Activated CD4-positive, alpha-beta memory T cell treated with anti-CD3 and anti-CD28 coated beads, Interleukin-2, amount 10 ng/mL, durations not matched to agents 7 days and 5 days (primary cell): ENCODE results near the gene DDIAS. TPM values are rescaled to one million over a fixed set of nuclear protein-coding genes. Genes with fewer than 3 reads are reported as not detected.

Experiments used
- CTCF ChIA-PET: fragments of 350-600 bp; sonication (Branson Sonifier 250); formaldehyde crosslinking; loops from one replicate; lab custom pipeline; 2021; ENCODE audit warnings: antibody characterized with exemption, inconsistent platforms; lab: Charles Lee
- POLR2A ChIA-PET: fragments of 350-600 bp; sonication (Branson Sonifier 250); formaldehyde crosslinking; loops from one replicate; lab custom pipeline; 2021; ENCODE audit warnings: antibody characterized with exemption; lab: Charles Lee
- DNase-seq: peaks from one replicate; pipeline ENCODE4 v3.0.0-alpha.2; 2020
- H3K27ac Mint-ChIP-seq: one replicate; pipeline ENCODE4 v1.8.0; 2021; ENCODE audit warnings: mild to moderate bottlenecking, mixed read lengths
- H3K27me3 Mint-ChIP-seq: one replicate; pipeline ENCODE4 v1.8.0; 2021; ENCODE audit warnings: mixed read lengths
- H3K36me3 Mint-ChIP-seq: one replicate; pipeline ENCODE4 v1.8.0; 2021; ENCODE audit warnings: low read depth, mixed read lengths
- H3K4me1 Mint-ChIP-seq: one replicate; pipeline ENCODE4 v1.8.0; 2021; ENCODE audit warnings: mixed read lengths
- H3K4me3 Mint-ChIP-seq: one replicate; pipeline ENCODE4 v1.8.0; 2021; ENCODE audit warnings: mild to moderate bottlenecking, mixed read lengths
- H3K9me3 Mint-ChIP-seq: one replicate; pipeline ENCODE4 v1.8.0; 2021; ENCODE audit warnings: mixed read lengths
- total RNA-seq, 2 experiments: library from RNA; stranded (reverse); gene quantifications; one replicate each; pipeline ENCODE4 v1.2.3, GENCODE V29; 2021

DDIAS gene
- total RNA-seq, 2 experiments from 2014 or later: 10.1 to 11.0 TPM

GRCh38 chr11:82895437-82896091 is 6.0 kb upstream of the DDIAS start:
- Mint-ChIP-seq H3K27ac (no peak overlapping the region), H3K9me3 (no peaks in the 10 kb centered on the region), H3K36me3 (peaks cover 3% of the 10 kb centered on the region), H3K4me1 (peaks cover 21% of the 10 kb centered on the region), H3K4me3 (no peak overlapping the region), H3K27me3 (no peaks in the 10 kb centered on the region)
- CTCF ChIA-PET: interaction anchor here (1.1 to 1.8 kb wide), 2 partner anchors 28 to 120 kb away, joined by 3 to 7 read pairs; no protein-coding TSS in a partner anchor
- no peak for DNase-seq
- POLR2A ChIA-PET: interaction anchor here (0.7 kb wide), 1 partner anchor 10 kb away, joined by 3 read pairs; no protein-coding TSS in a partner anchor

GRCh38 chr11:82896183-82896582 is 5.4 kb upstream of the DDIAS start:
- ChIA-PET CTCF (interaction anchor here (0.7 to 1.8 kb wide), 3 partner anchors 29 to 553 kb away, joined by 3 to 7 read pairs (median 5); no protein-coding TSS in a partner anchor), POLR2A (interaction anchor here (0.7 kb wide), 1 partner anchor 10 kb away, joined by 3 read pairs; no protein-coding TSS in a partner anchor)
- no peaks in the 10 kb centered on the region for H3K27me3 Mint-ChIP-seq
- H3K4me3 Mint-ChIP-seq: no peak overlapping the region
- no peak for DNase-seq
- no peaks in the 10 kb centered on the region for H3K9me3 Mint-ChIP-seq
- peaks cover 22% of the 10 kb centered on the region for H3K4me1 Mint-ChIP-seq
- peaks cover 3% of the 10 kb centered on the region for H3K36me3 Mint-ChIP-seq
- no peak overlapping the region for H3K27ac Mint-ChIP-seq

- peaks cover 3% of the 10 kb centered on the region for H3K36me3 Mint-ChIP-seq
- ChIA-PET CTCF (no interaction called here), POLR2A (no interaction called here)
- no peak for DNase-seq
- H3K4me1 Mint-ChIP-seq: peaks cover 37% of the 10 kb centered on the region
- H3K9me3 Mint-ChIP-seq: no peaks in the 10 kb centered on the region
- no peaks in the 10 kb centered on the region for H3K27me3 Mint-ChIP-seq
- H3K4me3 Mint-ChIP-seq: no peak overlapping the region
- H3K27ac Mint-ChIP-seq: no peak overlapping the region
These were observed 3.3 kb upstream of the DDIAS start for GRCh38 chr11:82898241-82898640.

GRCh38 chr11:82899186-82899820 is 2.2 kb upstream of the DDIAS start:
- no peak for DNase-seq
- CTCF ChIA-PET: interaction anchor here (7.5 kb wide), 1 partner anchor 31 kb away, joined by 71 read pairs; no protein-coding TSS in a partner anchor
- POLR2A ChIA-PET: interaction anchor here (1.1 to 4.0 kb wide), 7 partner anchors 22 to 351 kb away, joined by 3 to 124 read pairs (median 14); partner anchors contain the start of gene PCF11
- Mint-ChIP-seq H3K4me3 (peak overlapping the region; percentile 97), H3K4me1 (peaks cover 46% of the 10 kb centered on the region), H3K9me3 (no peaks in the 10 kb centered on the region), H3K36me3 (peaks cover 3% of the 10 kb centered on the region), H3K27me3 (no peaks in the 10 kb centered on the region), H3K27ac (peak overlapping the region; percentile 100)

- H3K27me3 Mint-ChIP-seq: no peaks in the 10 kb centered on the region
- ChIA-PET CTCF (interaction anchor here (0.9 to 7.5 kb wide), 7 partner anchors 32 to 393 kb away, joined by 3 to 71 read pairs (median 13); partner anchors contain the start of genes PCF11 and RAB30), POLR2A (interaction anchor here (0.6 to 4.0 kb wide), 16 partner anchors 15 to 393 kb away, joined by 3 to 124 read pairs (median 9); partner anchors contain the start of genes CCDC90B, PCF11 and RAB30)
- DNase-seq: no peak
- no peaks in the 10 kb centered on the region for H3K9me3 Mint-ChIP-seq
- peaks cover 3% of the 10 kb centered on the region for H3K36me3 Mint-ChIP-seq
- peak overlapping the region; percentile 97 for H3K4me3 Mint-ChIP-seq
- peak overlapping the region; percentile 100 for H3K27ac Mint-ChIP-seq
- peaks cover 46% of the 10 kb centered on the region for H3K4me1 Mint-ChIP-seq
These were observed 1.6 kb upstream of the DDIAS start for GRCh38 chr11:82899957-82900276.

GRCh38 chr11:82900277-82901164 is 1.0 kb upstream of the DDIAS start, which contains the start of gene PRCP:
TSS of gene PRCP (minus strand) at chr11:82900430. CDS start at chr11:82900402, 28 bp downstream.
- DNase-seq: peak; percentile 94
- H3K27me3 Mint-ChIP-seq: no peaks in the 10 kb centered on the region
- peaks cover 43% of the 10 kb centered on the region for H3K4me1 Mint-ChIP-seq
- H3K9me3 Mint-ChIP-seq: no peaks in the 10 kb centered on the region
- H3K27ac Mint-ChIP-seq: peak within 1 kb of the TSS; percentile 100
- H3K36me3 Mint-ChIP-seq: peaks cover 3% of the 10 kb centered on the region
- ChIA-PET CTCF (interaction anchor here (0.9 to 7.5 kb wide), 19 partner anchors 11 to 392 kb away, joined by 3 to 71 read pairs (median 5); partner anchors contain the start of genes CCDC90B, PCF11 and RAB30), POLR2A (interaction anchor here (0.6 to 4.0 kb wide), 29 partner anchors 8 to 392 kb away, joined by 3 to 124 read pairs (median 8); partner anchors contain the start of genes CCDC90B, PCF11 and RAB30)
- peak within 1 kb of the TSS; percentile 97 for H3K4me3 Mint-ChIP-seq

GRCh38 chr11:82901922-82902485 is 468 bp downstream of the DDIAS start:
- no peaks in the 10 kb centered on the region for H3K9me3 Mint-ChIP-seq
- no peak for DNase-seq
- no peaks in the 10 kb centered on the region for H3K27me3 Mint-ChIP-seq
- no peaks in the 10 kb centered on the region for H3K36me3 Mint-ChIP-seq
- peak overlapping the region; percentile 100 for H3K27ac Mint-ChIP-seq
- POLR2A ChIA-PET: interaction anchor here (0.7 to 4.0 kb wide), 28 partner anchors 8 to 391 kb away, joined by 3 to 124 read pairs (median 7); partner anchors contain the start of genes ANKRD42, CCDC90B, PCF11 and RAB30
- H3K4me3 Mint-ChIP-seq: peak overlapping the region; percentile 97
- CTCF ChIA-PET: interaction anchor here (0.5 to 7.5 kb wide), 19 partner anchors 8 to 384 kb away, joined by 3 to 71 read pairs (median 4); partner anchors contain the start of genes CCDC90B, PCF11 and RAB30
- H3K4me1 Mint-ChIP-seq: peaks cover 50% of the 10 kb centered on the region

- ChIA-PET POLR2A (interaction anchor here (1.0 to 4.0 kb wide), 3 partner anchors 255 to 383 kb away, joined by 3 to 124 read pairs (median 4); partner anchors contain the start of genes ANKRD42, CCDC90B and PCF11), CTCF (interaction anchor here (0.9 to 7.5 kb wide), 4 partner anchors 35 to 265 kb away, joined by 4 to 71 read pairs (median 10); partner anchors contain the start of gene RAB30)
- peak overlapping the region; percentile 97 for H3K4me3 Mint-ChIP-seq
- H3K27me3 Mint-ChIP-seq: no peaks in the 10 kb centered on the region
- H3K4me1 Mint-ChIP-seq: peaks cover 53% of the 10 kb centered on the region
- no peak for DNase-seq
- no peak overlapping the region for H3K27ac Mint-ChIP-seq
- H3K9me3 Mint-ChIP-seq: no peaks in the 10 kb centered on the region
- no peaks in the 10 kb centered on the region for H3K36me3 Mint-ChIP-seq
These were observed 1.3 kb downstream of the DDIAS start for GRCh38 chr11:82902880-82903279.

GRCh38 chr11:82903843-82904586 is 2.5 kb downstream of the DDIAS start:
- Mint-ChIP-seq H3K4me3 (no peak overlapping the region), H3K27me3 (no peaks in the 10 kb centered on the region), H3K4me1 (peaks cover 56% of the 10 kb centered on the region), H3K27ac (no peak overlapping the region), H3K36me3 (no peaks in the 10 kb centered on the region), H3K9me3 (no peaks in the 10 kb centered on the region)
- POLR2A ChIA-PET: interaction anchor here (1.0 kb wide), 1 partner anchor 168 kb away, joined by 3 read pairs; the partner anchor contains the start of gene RAB30
- no peak for DNase-seq
- CTCF ChIA-PET: interaction anchor here (0.9 to 7.5 kb wide), 4 partner anchors 23 to 345 kb away, joined by 4 to 71 read pairs (median 4); no protein-coding TSS in a partner anchor

- ChIA-PET CTCF (interaction anchor here (1.0 to 7.5 kb wide), 4 partner anchors 21 to 343 kb away, joined by 3 to 71 read pairs (median 6); no protein-coding TSS in a partner anchor), POLR2A (no interaction called here)
- no peak for DNase-seq
- Mint-ChIP-seq H3K27me3 (no peaks in the 10 kb centered on the region), H3K4me1 (peaks cover 46% of the 10 kb centered on the region), H3K27ac (no peak overlapping the region), H3K4me3 (no peak overlapping the region), H3K36me3 (no peaks in the 10 kb centered on the region), H3K9me3 (no peaks in the 10 kb centered on the region)
These were observed 4.7 kb downstream of the DDIAS start for GRCh38 chr11:82906236-82906635.

- H3K27me3 Mint-ChIP-seq: no peaks in the 10 kb centered on the region
- no peak overlapping the region for H3K4me3 Mint-ChIP-seq
- no peak for DNase-seq
- peaks cover 45% of the 10 kb centered on the region for H3K4me1 Mint-ChIP-seq
- POLR2A ChIA-PET: no interaction called here
- CTCF ChIA-PET: interaction anchor here (0.6 to 3.2 kb wide), 4 partner anchors 20 to 342 kb away, joined by 3 to 7 read pairs (median 3); partner anchors contain the start of gene PCF11
- H3K36me3 Mint-ChIP-seq: peaks cover 6% of the 10 kb centered on the region
- no peak overlapping the region for H3K27ac Mint-ChIP-seq
- no peaks in the 10 kb centered on the region for H3K9me3 Mint-ChIP-seq
These were observed 5.4 kb downstream of the DDIAS start for GRCh38 chr11:82906931-82907330.
